NB4 (cell line): ENCODE data around the gene SLC48A1.

ENCODE experiments used
- CTCF ChIP-seq: IDR thresholded peaks from one replicate; pipeline ENCODE4 v1.5.1; 2012; ENCODE audit warnings: low read depth, low read length
- MYC ChIP-seq: IDR thresholded peaks from 2 replicates; pipeline ENCODE4 v1.6.1; 2011; ENCODE audit warnings: low read depth, low read length
- POLR2A ChIP-seq: IDR thresholded peaks from 2 replicates; pipeline ENCODE4 v1.6.1; 2011; ENCODE audit warnings: mild to moderate bottlenecking; ENCODE audit not compliant: insufficient read length; ENCODE audit errors: extremely low read depth
- TF ChIP-seq, protein P1 (sequence below): IDR thresholded peaks from 2 replicates; pipeline ENCODE4 v1.6.1; 2011; ENCODE audit warnings: low read depth, low read length

DNA sequence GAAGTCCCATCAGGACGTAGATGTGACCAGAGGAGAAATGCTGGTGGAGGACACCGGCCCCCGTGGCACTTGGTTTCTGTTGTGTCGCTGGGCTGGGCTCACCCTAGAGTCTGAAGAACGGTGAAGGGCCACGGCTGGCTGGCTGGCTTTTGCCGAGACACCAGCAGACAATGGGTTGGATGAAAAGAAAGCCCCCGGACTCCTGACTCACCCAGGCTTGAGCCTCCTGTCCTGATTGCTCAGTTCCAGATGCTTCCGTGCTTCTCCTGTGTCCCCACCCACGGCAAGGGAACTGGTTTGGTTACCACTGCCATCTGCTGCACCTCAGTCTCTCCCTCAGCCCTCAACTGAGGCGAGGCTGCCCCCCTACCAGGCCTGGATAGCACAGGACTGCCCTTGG, 37.4 kb upstream of the SLC48A1 start:
- TF ChIP-seq CTCF (no peak), POLR2A (no peak), MYC (no peak)
- TF ChIP-seq, protein P1, sequence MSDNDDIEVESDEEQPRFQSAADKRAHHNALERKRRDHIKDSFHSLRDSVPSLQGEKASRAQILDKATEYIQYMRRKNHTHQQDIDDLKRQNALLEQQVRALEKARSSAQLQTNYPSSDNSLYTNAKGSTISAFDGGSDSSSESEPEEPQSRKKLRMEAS: no peak
